Heart left ventricle (tissue), 16 donors: ENCODE data around the gene NECTIN1. TPM values are rescaled to one million over a fixed set of nuclear protein-coding genes. Genes with fewer than 3 reads are reported as not detected.

Experiments used
- ATAC-seq, 4 donors: fragments of 200-7000 bp; cut with Tn5 transposase; one replicate each; pipeline ENCODE4 v1.9.1; 2020 to 2022; ENCODE audit warnings: moderate library complexity in 4 of 4, mild to moderate bottlenecking in 3 of 4, moderate number of reproducible peaks in 1 of 4
- DNase-seq, 5 donors: peaks; one replicate each; pipeline ENCODE4 v3.0.0-alpha.2; 2020
- H3K27ac ChIP-seq, 12 donors: fragments of 200-600 bp; sonication (generic) in 4 of 12; one replicate each; pipeline versions ENCODE4 v1.5.0 to v1.8.0; 2016 to 2022; ENCODE audit warnings: mild to moderate bottlenecking in 2 of 12
- H3K27me3 ChIP-seq, 9 donors: fragments of 200-600 bp; sonication (generic) in 2 of 9; one replicate each; pipeline versions ENCODE4 v1.5.1 to v1.8.0; 2016 to 2022; ENCODE audit warnings: mild to moderate bottlenecking in 3 of 9
- H3K36me3 ChIP-seq, 9 donors: fragments of 200-600 bp; sonication (generic) in 2 of 9; one replicate each; pipeline versions ENCODE4 v1.5.0 to v1.8.0; 2018 to 2022; ENCODE audit warnings: mild to moderate bottlenecking in 2 of 9
- H3K4me1 ChIP-seq, 12 donors: fragments of 200-600 bp; sonication (generic) in 4 of 12; one replicate each; pipeline versions ENCODE4 v1.5.0 to v1.8.0; 2016 to 2022; ENCODE audit warnings: mild to moderate bottlenecking in 3 of 12
- H3K4me3 ChIP-seq, 12 donors: fragments of 200-600 bp; sonication (generic) in 4 of 12; one replicate each; pipeline versions ENCODE4 v1.5.0 to v1.8.0; 2017 to 2022; ENCODE audit warnings: mild to moderate bottlenecking in 9 of 12, moderate library complexity in 4 of 12
- H3K9me3 ChIP-seq, 12 donors: fragments of 200-600 bp; sonication (generic) in 4 of 12; one replicate each; pipeline versions ENCODE4 v1.5.0 to v1.8.0; 2016 to 2022; ENCODE audit warnings: mild to moderate bottlenecking in 1 of 12
- POLR2A ChIP-seq, 2 donors: fragments of 450-650 bp; IDR thresholded peaks; one replicate each; pipeline ENCODE4 v1.6.1; 2017; ENCODE audit warnings: antibody characterized with exemption in 2 of 2, mild to moderate bottlenecking in 2 of 2, moderate library complexity in 2 of 2
- WGBS, 4 donors: extraction: QIAGEN DNeasy Blood & Tissue Kit in 2 of 4; methylation state at CpG; one replicate each; pipeline versions ENCODE4 v1.1.5 to v1.1.7; 2013 to 2018; 5-methylcytosine and 5-hydroxymethylcytosine counted together
- intact Hi-C, 10 donors: fragments of 100-400 bp; cut with DNase I; formaldehyde crosslinking; loops; one replicate each; pipeline versions ENCODE4 v1.11.1 to v1.14.2; 2022
- polyA plus RNA-seq, 2 donors: library from polyadenylated mRNA; stranded (reverse); fragments of 200-250 nt; gene quantifications; one replicate each; pipeline ENCODE4 v1.2.3, GENCODE V29; 2013
- total RNA-seq, 9 donors: library from RNA; depleted of rRNA in 2 of 9; stranded (reverse); fragments of >200 nt in 2 of 9; fragmentation: NEBNext Ultra II Directional in 3 of 9; extraction: Animal tissue kit (Norgen Biotek cat#: 25700) in 3 of 9; gene quantifications; one replicate each; pipeline versions ENCODE4 v1.1.0 to v1.2.4, GENCODE V29; 2016 to 2023
- TF ChIP-seq, protein P1 (sequence below), 12 donors: fragments of 200-600 bp; sonication (generic) in 4 of 12; IDR thresholded peaks; one replicate each; pipeline versions ENCODE4 v1.5.0 to v1.8.0; 2018 to 2022; ENCODE audit warnings: antibody characterized with exemption in 12 of 12, mild to moderate bottlenecking in 5 of 12
- donor health status: ischemic (EF 13 %, LVEDD 7.1; RV severe dilation, severe dysfunction).
- donor health status: healthy with polysubstance abuse.
- donor health status: DM: no; HTN: yes; CAD: no.
- donor health status: DM: no; HTN: no; CAD: no.
- donor health status: ischemic (EF 25% LVEDD 6.9; RV normal size, moderate dysfunction).
- donor health status: ischemic (EF 25% LVEDD 5.7; RV mildly dilated, moderate dysfunction).
- donor health status: healthy.
- donor health status: DM: yes; HTN: yes; CAD: no.
- donor health status: ischemic (EF 35%, LVEDD 5.7; RV mildly dilated, moderate dysfunction).
- donor health status: nonischemic (EF 11% LVEDD 7.7; RV severe dilation, severe dysfunction).
- donor health status: DM: yes; HTN: yes; CAD: no.
- donor health status: PGD.
- donor health status: ischemic (EF 29% LVEDD 5.4; RV normal size, mild dysfunction).
- donor health status: nonischemic (EF 23%, LVEDD 6.1; RV moderate dilation, normal function).

NECTIN1 gene
- total and polyA plus RNA-seq, 11 donors = 5.8 to 28.6 (median 18.5) TPM

DNA sequence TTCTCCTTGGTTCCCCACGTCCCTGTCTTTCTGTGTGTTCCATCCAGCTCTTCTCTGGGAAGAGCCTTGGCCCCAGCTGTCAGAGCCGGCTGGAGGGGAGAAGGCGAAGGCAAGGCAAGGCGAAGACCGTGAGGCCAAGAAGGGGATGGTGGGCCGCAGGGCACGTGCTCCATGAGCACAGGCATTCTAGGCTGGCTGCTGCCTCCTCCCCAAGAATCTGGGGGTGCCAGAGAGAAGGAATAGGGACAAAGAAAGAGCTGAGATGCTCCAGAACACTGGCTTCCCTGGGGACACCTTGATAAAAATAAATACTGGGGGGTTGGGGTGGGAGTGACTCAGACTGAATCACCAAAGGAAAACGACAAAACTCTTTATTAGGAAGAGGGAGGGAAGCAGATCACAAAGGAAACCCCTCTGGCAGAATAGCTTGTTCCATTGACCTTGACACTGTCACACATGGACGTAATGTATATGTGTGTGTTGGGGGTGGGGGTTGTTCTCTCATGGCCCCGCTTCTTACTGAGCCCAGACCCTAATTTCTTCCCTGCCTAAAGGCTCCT lies 52.5 kb downstream of the NECTIN1 start:
- TF ChIP-seq POLR2A (IDR thresholded peaks at IDR 0.05) = no peak
- TF ChIP-seq, protein P1, sequence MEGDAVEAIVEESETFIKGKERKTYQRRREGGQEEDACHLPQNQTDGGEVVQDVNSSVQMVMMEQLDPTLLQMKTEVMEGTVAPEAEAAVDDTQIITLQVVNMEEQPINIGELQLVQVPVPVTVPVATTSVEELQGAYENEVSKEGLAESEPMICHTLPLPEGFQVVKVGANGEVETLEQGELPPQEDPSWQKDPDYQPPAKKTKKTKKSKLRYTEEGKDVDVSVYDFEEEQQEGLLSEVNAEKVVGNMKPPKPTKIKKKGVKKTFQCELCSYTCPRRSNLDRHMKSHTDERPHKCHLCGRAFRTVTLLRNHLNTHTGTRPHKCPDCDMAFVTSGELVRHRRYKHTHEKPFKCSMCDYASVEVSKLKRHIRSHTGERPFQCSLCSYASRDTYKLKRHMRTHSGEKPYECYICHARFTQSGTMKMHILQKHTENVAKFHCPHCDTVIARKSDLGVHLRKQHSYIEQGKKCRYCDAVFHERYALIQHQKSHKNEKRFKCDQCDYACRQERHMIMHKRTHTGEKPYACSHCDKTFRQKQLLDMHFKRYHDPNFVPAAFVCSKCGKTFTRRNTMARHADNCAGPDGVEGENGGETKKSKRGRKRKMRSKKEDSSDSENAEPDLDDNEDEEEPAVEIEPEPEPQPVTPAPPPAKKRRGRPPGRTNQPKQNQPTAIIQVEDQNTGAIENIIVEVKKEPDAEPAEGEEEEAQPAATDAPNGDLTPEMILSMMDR (IDR thresholded peaks at IDR 0.05) = no peak
- Histone ChIP-seq H3K27me3 (no peaks in the 10 kb centered on the region), H3K36me3 (peaks cover 0 to 40% (median 9%) of the 10 kb centered on the region in 9 donors), H3K4me3 (no peak overlapping the region), H3K9me3 (no peaks in the 10 kb centered on the region), H3K27ac (no peak overlapping the region), H3K4me1 (peaks cover 0 to 44% (median 25%) of the 10 kb centered on the region in 12 donors)
- intact Hi-C loops = loop anchor here in 2 of 10 donors (10.0 kb wide), 2 partner anchors 198 to 338 kb away; no protein-coding TSS in a partner anchor
- WGBS, 4 donors = 75 to 83% (median 78%) methylated on average over 10 of the region's 10 CpGs
- DNase-seq (no peak), ATAC-seq (no peak)

DNA sequence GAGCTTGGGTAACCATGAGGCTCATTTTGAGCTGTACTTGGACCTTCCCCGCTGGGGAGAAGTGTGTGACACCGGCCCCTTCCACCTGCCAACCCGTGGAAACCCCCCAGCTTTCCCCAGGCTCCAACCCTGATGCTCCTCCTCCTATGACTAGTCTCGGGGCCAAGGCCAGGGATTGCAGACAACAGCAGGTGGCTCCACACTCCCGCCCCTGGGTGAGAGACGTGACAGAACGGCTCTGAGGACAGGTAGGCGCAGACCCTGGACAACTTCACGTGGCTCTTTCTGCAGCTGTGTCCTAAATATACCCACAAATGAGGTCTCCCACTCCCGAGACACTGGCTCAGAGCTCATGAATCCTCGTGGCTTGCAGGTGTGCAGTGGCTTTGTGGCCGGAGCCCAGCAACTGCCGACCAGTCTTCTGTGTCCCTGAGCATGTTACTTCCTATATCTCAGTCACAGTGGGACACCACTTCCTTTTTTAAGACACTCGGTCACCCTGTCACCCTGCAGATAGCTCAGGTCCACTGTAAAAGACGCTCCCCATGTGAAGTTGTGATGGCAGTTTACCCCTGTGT lies 55.2 kb downstream of the NECTIN1 start:
- peaks cover 0 to 40% (median 9%) of the 10 kb centered on the region in 9 donors for H3K36me3 ChIP-seq
- intact Hi-C loops = loop anchor here in 2 of 10 donors (5.0 to 10.0 kb wide), 3 partner anchors 48 to 341 kb away; no protein-coding TSS in a partner anchor
- H3K27ac ChIP-seq = peak overlapping the region in 1 of 12 donors; percentile 54
- no peaks in the 10 kb centered on the region for H3K9me3 ChIP-seq
- WGBS, 4 donors = 72 to 93% (median 81%) methylated on average over 14 to 15 of the region's 15 CpGs
- TF ChIP-seq POLR2A (IDR thresholded peaks at IDR 0.05) = no peak
- TF ChIP-seq, protein P1 (IDR thresholded peaks at IDR 0.05) = no peak
- DNase-seq = no peak
- no peaks in the 10 kb centered on the region for H3K27me3 ChIP-seq
- H3K4me3 ChIP-seq = no peak overlapping the region
- H3K4me1 ChIP-seq = peaks cover 0 to 33% (median 21%) of the 10 kb centered on the region in 12 donors
- no peak for ATAC-seq

DNA sequence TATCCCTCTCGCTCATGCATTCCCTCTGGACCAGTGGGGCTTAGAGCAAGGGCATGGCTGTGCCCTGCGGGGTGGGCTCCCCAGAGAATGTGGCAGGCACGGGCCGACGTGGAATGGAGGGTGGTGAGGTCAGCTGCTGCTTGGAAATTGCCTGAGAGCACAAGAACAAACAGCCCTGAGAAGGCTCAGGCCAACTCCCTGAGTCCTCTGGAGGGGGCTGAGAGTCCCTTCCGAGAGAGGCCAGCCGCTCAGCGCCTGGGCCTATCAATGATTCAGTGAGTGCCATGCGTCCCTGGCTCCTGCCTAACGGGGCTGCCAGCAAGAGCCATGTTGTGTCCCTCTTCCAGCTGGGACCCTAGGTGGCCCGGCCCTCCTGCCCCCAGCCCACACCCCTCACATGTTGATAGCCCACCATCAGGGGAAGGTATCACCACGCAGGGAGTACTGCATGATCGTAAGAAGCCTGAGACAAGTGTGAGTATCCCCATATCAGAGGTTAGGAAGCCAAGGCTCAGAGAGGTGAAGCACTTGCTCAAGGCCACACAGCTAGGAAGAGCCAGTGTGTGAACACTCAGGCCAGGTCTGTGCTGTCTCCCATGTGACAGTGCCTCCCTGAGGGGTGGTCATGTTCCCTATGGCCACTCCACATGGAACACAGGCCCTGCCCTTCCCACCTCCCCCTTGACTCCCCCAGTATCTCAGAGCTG lies 55.8 kb downstream of the NECTIN1 start:
- DNase-seq = no peak
- Histone ChIP-seq H3K4me1 (peaks cover 0 to 33% (median 21%) of the 10 kb centered on the region in 12 donors), H3K36me3 (peaks cover 0 to 39% (median 9%) of the 10 kb centered on the region in 9 donors), H3K27ac (peak overlapping the region in 2 of 12 donors; percentile 38 to 54), H3K4me3 (no peak overlapping the region), H3K9me3 (no peaks in the 10 kb centered on the region), H3K27me3 (no peaks in the 10 kb centered on the region)
- WGBS, 4 donors = 83 to 90% (median 89%) methylated on average over 9 to 13 of the region's 13 CpGs
- TF ChIP-seq POLR2A (IDR thresholded peaks at IDR 0.05) = no peak
- TF ChIP-seq, protein P1 (IDR thresholded peaks at IDR 0.05) = no peak
- no peak for ATAC-seq
- intact Hi-C loops = loop anchor here in 2 of 10 donors (5.0 to 10.0 kb wide), 3 partner anchors 49 to 342 kb away; no protein-coding TSS in a partner anchor

GRCh38 chr11:119672597-119672996 lies 56.4 kb downstream of the NECTIN1 start:
- intact Hi-C loops = loop anchor here in 2 of 10 donors (5.0 to 10.0 kb wide), 3 partner anchors 50 to 342 kb away; no protein-coding TSS in a partner anchor
- peak overlapping the region in 7 of 12 donors; percentile 6 to 67 (median 51) for H3K27ac ChIP-seq
- no peak overlapping the region for H3K4me3 ChIP-seq

More at GRCh38 chr11:119672597-119672996, 56.4 kb downstream of the NECTIN1 start:
- WGBS, 4 donors = 86 to 91% (median 88%) methylated on average over 7 of the region's 7 CpGs
- Histone ChIP-seq H3K36me3 (peaks cover 0 to 37% (median 9%) of the 10 kb centered on the region in 9 donors), H3K4me1 (peaks cover 0 to 32% (median 21%) of the 10 kb centered on the region in 12 donors), H3K27me3 (no peaks in the 10 kb centered on the region), H3K9me3 (no peaks in the 10 kb centered on the region)
- TF ChIP-seq POLR2A (IDR thresholded peaks at IDR 0.05) = no peak
- TF ChIP-seq, protein P1 (IDR thresholded peaks at IDR 0.05) = no peak
- no peak for DNase-seq
- no peak for ATAC-seq
